HFF-Myc (cell line): Measurements from ENCODE around the gene F2.

ENCODE experiments used
- DNase-seq: peaks from one replicate; pipeline ENCODE4 v3.0.0-alpha.2; 2011; ENCODE audit warnings: low read depth; ENCODE audit errors: extremely low read depth
- H3K4me3 ChIP-seq: replicated peaks from 2 replicates; pipeline ENCODE4 v1.5.1; 2011; ENCODE audit warnings: low read depth, mild to moderate bottlenecking, control low read depth, low read length
- CTCF ChIP-seq: IDR thresholded peaks from 2 replicates; pipeline ENCODE4 v1.5.1; 2012; ENCODE audit warnings: mild to moderate bottlenecking, low read depth, low read length, control low read depth; ENCODE audit errors: missing control alignments

Gene F2

DNA sequence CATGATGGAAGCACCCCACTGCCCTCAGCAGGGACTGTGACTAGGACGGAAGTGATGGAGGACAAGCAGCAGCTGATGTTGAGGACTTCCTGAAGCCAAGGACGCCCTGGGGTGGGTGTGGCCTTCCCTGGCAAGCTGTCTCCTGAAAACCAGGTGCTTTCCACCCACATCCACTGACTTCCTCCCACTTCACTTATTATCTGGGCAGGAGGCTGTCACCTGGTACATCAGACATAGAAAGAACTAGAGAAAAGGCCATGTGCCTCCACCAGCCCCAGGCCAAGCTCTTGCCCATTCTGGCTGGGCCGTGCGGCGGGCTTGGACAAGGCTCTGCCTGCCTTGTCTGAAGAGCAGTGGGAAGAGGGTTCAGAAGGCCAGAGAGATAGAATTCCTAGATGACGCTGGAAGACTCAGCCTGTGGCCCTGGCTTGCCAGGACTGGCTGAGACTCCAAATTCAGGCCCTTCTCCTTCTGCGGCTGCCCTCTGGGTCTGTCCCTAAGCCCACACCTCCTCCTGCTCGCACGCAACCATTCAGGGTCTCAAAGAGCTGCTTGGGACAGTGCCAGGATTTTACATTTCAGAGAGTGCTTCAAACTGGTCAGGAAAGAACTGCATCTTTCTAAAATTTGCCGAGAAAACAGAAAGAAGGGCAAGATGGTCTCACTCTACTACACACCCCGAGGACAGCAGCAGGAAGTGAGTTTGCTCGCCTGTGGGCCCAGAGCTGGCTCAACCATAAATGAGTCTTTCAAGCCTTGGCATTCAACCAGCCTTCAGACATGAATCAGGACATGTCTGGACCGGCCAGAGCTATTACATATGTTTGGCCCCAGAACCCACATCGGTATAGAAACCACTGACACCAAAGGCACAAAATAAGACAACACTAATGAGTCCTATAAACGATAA, 31.9 kb upstream of the F2 start:
- DNase-seq, result peak; percentile 38
- no peak for TF ChIP-seq CTCF
- no peak overlapping the region for H3K4me3 ChIP-seq

DNA sequence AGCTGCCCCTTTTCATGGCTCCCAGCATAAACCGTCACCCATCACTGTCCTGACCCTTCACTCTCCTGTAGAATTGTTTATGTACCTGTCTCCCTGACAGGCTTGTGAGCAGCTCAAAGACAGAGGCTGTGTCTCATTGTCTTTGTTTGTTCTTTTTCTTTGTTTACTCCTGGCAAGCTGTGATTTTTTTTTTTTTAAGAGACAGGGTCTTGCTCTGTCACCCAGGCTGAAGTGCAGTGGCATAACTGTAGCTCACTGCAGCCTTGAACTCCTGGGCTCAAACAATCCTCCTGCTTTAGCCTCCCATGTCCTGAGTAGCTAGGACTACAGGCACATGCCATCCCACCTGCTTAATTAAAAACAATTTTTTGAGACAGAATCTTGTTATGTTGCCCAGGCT, 28.3 kb upstream of the F2 start:
- DNase-seq, result no peak
- TF ChIP-seq CTCF, result no peak
- H3K4me3 ChIP-seq, result no peak overlapping the region

GRCh38 chr11:46692450-46692849, 26.6 kb upstream of the F2 start:
- no peak overlapping the region for H3K4me3 ChIP-seq
- DNase-seq, result no peak
- no peak for TF ChIP-seq CTCF

DNA sequence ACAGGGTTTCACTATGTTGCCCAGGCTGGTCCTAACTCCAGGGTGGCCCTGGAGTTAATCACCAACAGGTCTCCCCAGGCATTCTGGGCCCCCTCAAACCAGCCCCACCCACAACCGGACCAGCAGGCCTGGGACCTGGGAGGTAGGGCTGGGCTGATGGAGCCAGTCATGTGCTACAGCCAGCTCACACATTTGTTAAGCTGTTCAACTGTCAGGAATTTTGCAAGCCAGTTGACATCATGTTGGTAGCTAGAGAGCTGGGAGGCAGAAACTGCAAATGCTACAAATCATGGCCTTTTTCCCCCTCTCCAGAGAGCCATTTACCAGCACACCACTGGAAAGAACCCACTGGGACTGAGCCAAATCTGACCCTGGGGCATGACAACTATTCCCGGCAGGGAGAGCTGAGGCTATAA, 25.4 kb upstream of the F2 start:
- no peak for TF ChIP-seq CTCF
- no peak overlapping the region for H3K4me3 ChIP-seq
- no peak for DNase-seq

- no peak for DNase-seq
- no peak overlapping the region for H3K4me3 ChIP-seq
- no peak for TF ChIP-seq CTCF
Observed at GRCh38 chr11:46694072-46694471, 24.9 kb upstream of the F2 start.

- no peak for TF ChIP-seq CTCF
- H3K4me3 ChIP-seq, result no peak overlapping the region
- DNase-seq, result no peak
Observed at GRCh38 chr11:46694607-46695006, 24.4 kb upstream of the F2 start.
